ENCODE results near the gene ICAM4. TPM values are rescaled to one million over a fixed set of nuclear protein-coding genes. Genes with fewer than 3 reads are reported as not detected.

Gene ICAM4
- total and polyA plus RNA-seq, 2 of the 13 experiments (the other 11 are each of a cell fraction or from before 2014, with no cell fraction given): 2.9 to 4.0 TPM

GRCh38 chr19:10295847-10296591 lies 9.3 kb downstream of the ICAM4 start:
- intact Hi-C loops (cut with micrococcal nuclease; ENCODE audit: unreplicated experiment) (no loop called here), in situ Hi-C loops (cut with HindIII; ENCODE audit: extremely low pct_ligation_motif_present, low pct_unique_long_range_greater_than_20kb) (no loop called here)
- FAIRE-seq: no peak
- no peak for DNase-seq (ENCODE audit: low spot score)
- H3K27me3 ChIP-seq (ENCODE audit: control insufficient read depth in 1 of 2, insufficient read depth in 2 of 2, low read length in 2 of 2): peaks cover 0 to 11% of the 10 kb centered on the region in 2 experiments; a peak in 2 of 5 replicates
- ATAC-seq: peak; percentile 11; the same call in 1 of the 3 replicates
- peak overlapping the region; percentile 74 for H3K4me2 ChIP-seq (ENCODE audit: low read depth, low read length)
- no TSS peak for BruUV-seq (replicated peaks)
- H3K4me1 ChIP-seq (ENCODE audit: insufficient read depth, low read length): peaks cover 45% of the 10 kb centered on the region
- H3K9ac ChIP-seq (ENCODE audit: insufficient read depth, low read depth, low read length): no peak overlapping the region
- POLR2A ChIA-PET: no interaction called here
- no peak overlapping the region for H2AFZ ChIP-seq (ENCODE audit: low read length)
- no peaks in the 10 kb centered on the region for H3K9me3 ChIP-seq (ENCODE audit: low read length)
- H3K79me2 ChIP-seq (ENCODE audit: insufficient read depth, low read length): no peaks in the 10 kb centered on the region
- H3K27ac ChIP-seq (ENCODE audit: extremely low read length, insufficient read depth, low read length): no peak overlapping the region
- H3K36me3 ChIP-seq (replicated peaks in 1 of 2; ENCODE audit: control insufficient read depth in 1 of 2, insufficient read depth in 2 of 2, low read length in 2 of 2): no peaks in the 10 kb centered on the region
- WGBS (ENCODE audit: low lambda C conversion rate): 27% methylated on average over 31 of the region's 58 CpGs
- CTCF ChIA-PET (ENCODE audit: low intra/inter-chr PET ratio, low total read pairs): no interaction called here
- no peaks in the 10 kb centered on the region for H4K20me1 ChIP-seq (ENCODE audit: insufficient read depth, low read length)
- H3K4me3 ChIP-seq (replicated peaks in 1 of 3; ENCODE audit: insufficient read depth in 1 of 3, low read depth in 2 of 3, low read length in 3 of 3): peak overlapping the region in 2 of 3 experiments; percentile 49 to 61; a peak in 4 of 6 replicates
- peak; percentile 36; the same call in 1 of the 2 replicates for TF ChIP-seq ZSCAN31 (CRISPR knock-in tag; IDR thresholded peaks at IDR 0.05; ENCODE audit: low read depth)
- TF ChIP-seq ASH2L (IDR thresholded peaks at IDR 0.05; ENCODE audit: insufficient read length, low read depth, low read length): no peak
- peak; percentile 59; the same call in 1 of the 2 replicates for TF ChIP-seq ZNF274 (CRISPR knock-in tag; IDR thresholded peaks at IDR 0.05)
- TF ChIP-seq SP4 (CRISPR knock-in tag; IDR thresholded peaks at IDR 0.05): peak; percentile 46
- peak; percentile 53; the same call in 1 of the 2 replicates for TF ChIP-seq ZNF558 (CRISPR knock-in tag; IDR thresholded peaks at IDR 0.05; ENCODE audit: borderline replicate concordance)
- peak; percentile 75; the same call in 1 of the 2 replicates for TF ChIP-seq ZNF276 (CRISPR knock-in tag; IDR thresholded peaks at IDR 0.05; ENCODE audit: low read depth)
- peak; percentile 94 for TF ChIP-seq MAX (IDR thresholded peaks at IDR 0.05)
- no peak for TF ChIP-seq MAZ (IDR thresholded peaks at IDR 0.05; ENCODE audit: borderline replicate concordance, low read depth, low read length)
- 0 out of 2 replicates have a peak, but pooled peaks have one; percentile 45 for TF ChIP-seq MAZ (CRISPR knock-in tag; IDR thresholded peaks at IDR 0.05; ENCODE audit: low read depth)
- peak; percentile 80 for TF ChIP-seq MEIS2 (CRISPR knock-in tag; IDR thresholded peaks at IDR 0.05)
- peak; percentile 69; the same call in 1 of the 2 replicates for TF ChIP-seq TFDP1 (CRISPR knock-in tag; IDR thresholded peaks at IDR 0.05; ENCODE audit: borderline replicate concordance)
- peak; percentile 31; the same call in 1 of the 2 replicates for TF ChIP-seq ZNF331 (CRISPR knock-in tag; IDR thresholded peaks at IDR 0.05)
- peak; percentile 84; the same call in 1 of the 2 replicates for TF ChIP-seq ZNF441 (CRISPR knock-in tag; IDR thresholded peaks at IDR 0.05; ENCODE audit: borderline replicate concordance)
- TF ChIP-seq, protein P1, sequence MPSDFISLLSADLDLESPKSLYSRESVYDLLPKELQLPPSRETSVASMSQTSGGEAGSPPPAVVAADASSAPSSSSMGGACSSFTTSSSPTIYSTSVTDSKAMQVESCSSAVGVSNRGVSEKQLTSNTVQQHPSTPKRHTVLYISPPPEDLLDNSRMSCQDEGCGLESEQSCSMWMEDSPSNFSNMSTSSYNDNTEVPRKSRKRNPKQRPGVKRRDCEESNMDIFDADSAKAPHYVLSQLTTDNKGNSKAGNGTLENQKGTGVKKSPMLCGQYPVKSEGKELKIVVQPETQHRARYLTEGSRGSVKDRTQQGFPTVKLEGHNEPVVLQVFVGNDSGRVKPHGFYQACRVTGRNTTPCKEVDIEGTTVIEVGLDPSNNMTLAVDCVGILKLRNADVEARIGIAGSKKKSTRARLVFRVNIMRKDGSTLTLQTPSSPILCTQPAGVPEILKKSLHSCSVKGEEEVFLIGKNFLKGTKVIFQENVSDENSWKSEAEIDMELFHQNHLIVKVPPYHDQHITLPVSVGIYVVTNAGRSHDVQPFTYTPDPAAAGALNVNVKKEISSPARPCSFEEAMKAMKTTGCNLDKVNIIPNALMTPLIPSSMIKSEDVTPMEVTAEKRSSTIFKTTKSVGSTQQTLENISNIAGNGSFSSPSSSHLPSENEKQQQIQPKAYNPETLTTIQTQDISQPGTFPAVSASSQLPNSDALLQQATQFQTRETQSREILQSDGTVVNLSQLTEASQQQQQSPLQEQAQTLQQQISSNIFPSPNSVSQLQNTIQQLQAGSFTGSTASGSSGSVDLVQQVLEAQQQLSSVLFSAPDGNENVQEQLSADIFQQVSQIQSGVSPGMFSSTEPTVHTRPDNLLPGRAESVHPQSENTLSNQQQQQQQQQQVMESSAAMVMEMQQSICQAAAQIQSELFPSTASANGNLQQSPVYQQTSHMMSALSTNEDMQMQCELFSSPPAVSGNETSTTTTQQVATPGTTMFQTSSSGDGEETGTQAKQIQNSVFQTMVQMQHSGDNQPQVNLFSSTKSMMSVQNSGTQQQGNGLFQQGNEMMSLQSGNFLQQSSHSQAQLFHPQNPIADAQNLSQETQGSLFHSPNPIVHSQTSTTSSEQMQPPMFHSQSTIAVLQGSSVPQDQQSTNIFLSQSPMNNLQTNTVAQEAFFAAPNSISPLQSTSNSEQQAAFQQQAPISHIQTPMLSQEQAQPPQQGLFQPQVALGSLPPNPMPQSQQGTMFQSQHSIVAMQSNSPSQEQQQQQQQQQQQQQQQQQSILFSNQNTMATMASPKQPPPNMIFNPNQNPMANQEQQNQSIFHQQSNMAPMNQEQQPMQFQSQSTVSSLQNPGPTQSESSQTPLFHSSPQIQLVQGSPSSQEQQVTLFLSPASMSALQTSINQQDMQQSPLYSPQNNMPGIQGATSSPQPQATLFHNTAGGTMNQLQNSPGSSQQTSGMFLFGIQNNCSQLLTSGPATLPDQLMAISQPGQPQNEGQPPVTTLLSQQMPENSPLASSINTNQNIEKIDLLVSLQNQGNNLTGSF (CRISPR knock-in tag; IDR thresholded peaks at IDR 0.05): peak; percentile 75; the same call in 1 of the 2 replicates
